ENCODE measurements around the gene PALM.
"Not testable (repeated sequence)": the region's sequence is repeated elsewhere in the genome, so short reads cannot be mapped to it uniquely, and the experiment has no call there.

The PALM gene

GRCh38 chr19:679418-680286, 29.1 kb upstream of the PALM start:
- DNase-seq: peak; percentile 31

- peak; percentile 99 for DNase-seq
Observed at GRCh38 chr19:680287-681028, 28.3 kb upstream of the PALM start.

GRCh38 chr19:681029-682019, 27.4 kb upstream of the PALM start:
- DNase-seq: peak; percentile 90

GRCh38 chr19:682678-683320, 25.9 kb upstream of the PALM start:
- no peak for DNase-seq

GRCh38 chr19:685454-685931, 23.2 kb upstream of the PALM start:
- DNase-seq: no peak

GRCh38 chr19:686589-687297, 22.0 kb upstream of the PALM start:
- DNase-seq: no peak

- no peak for DNase-seq
Observed at GRCh38 chr19:687569-688166, 21.1 kb upstream of the PALM start.

- DNase-seq: no peak
Observed at GRCh38 chr19:688214-688613, 20.5 kb upstream of the PALM start.

- DNase-seq: no peak
Observed at GRCh38 chr19:688992-689391, 19.7 kb upstream of the PALM start.

GRCh38 chr19:690203-690602, 18.5 kb upstream of the PALM start:
- DNase-seq: no peak

GRCh38 chr19:694481-695351, 14.0 kb upstream of the PALM start:
- DNase-seq: no peak

GRCh38 chr19:695352-695949, 13.3 kb upstream of the PALM start, which contains the start of gene PRSS57:
PRSS57 (minus strand) TSS chr19:695452; CDS start chr19:695430, 22 bp downstream.
- DNase-seq: no peak

GRCh38 chr19:698529-698928, 10.2 kb upstream of the PALM start:
- not testable (repeated sequence) for DNase-seq

- DNase-seq: not testable (repeated sequence)
Observed at GRCh38 chr19:699885-700284, 8.8 kb upstream of the PALM start.

GRCh38 chr19:702847-703246, 5.9 kb upstream of the PALM start:
- not testable (repeated sequence) for DNase-seq

GRCh38 chr19:703329-703650, 5.4 kb upstream of the PALM start:
- no peak for DNase-seq

- peak; percentile 59 for DNase-seq
Observed at GRCh38 chr19:703651-704446, 4.9 kb upstream of the PALM start.

GRCh38 chr19:704447-704741, 4.3 kb upstream of the PALM start:
- no peak for DNase-seq

Data from NCI-H345 (cell line).